ENCODE data around the gene HECW1.

DNA sequence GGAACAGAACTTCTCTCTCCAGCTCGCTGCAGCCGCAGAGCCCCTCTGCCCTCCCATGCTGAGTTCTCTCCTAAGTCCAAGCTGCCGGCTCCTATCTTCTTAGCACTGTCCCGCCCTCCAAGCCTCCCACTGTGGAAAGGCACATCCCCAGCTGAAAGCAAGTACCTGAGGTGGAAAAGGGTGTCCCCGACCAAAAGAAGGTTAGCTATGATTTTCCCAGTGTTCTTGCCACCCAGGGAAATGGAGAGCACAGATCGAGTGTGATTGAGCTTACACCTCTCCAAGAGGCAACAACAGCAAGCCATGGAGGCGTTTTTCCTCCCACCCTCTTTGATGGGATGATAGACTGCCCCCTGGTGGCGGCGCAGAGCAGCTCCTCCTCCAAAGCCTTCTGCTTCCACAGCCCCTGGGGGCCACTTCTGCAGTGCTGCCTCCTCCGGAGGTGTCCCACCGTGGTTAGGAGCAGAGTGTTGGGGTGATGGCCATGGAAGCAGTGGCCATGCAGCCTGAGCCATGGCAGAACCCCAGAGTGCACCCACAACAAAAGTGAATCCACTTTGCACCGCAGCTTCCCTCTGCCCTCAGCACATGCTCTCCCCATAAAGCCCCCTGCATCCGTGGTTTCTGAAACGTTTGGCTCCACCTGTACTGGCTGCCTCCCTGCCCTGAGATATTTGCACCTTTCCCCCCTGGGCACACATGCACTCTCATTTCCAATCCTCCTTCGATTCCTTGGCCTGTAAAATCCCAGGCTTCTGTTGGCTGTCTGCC is 327.4 kb downstream of the HECW1 start:
- TF ChIP-seq FOXK2 (IDR thresholded peaks at IDR 0.05) (no peak), SP1 (IDR thresholded peaks at IDR 0.05) (no peak), BHLHE40 (IDR thresholded peaks at IDR 0.05; ENCODE audit: borderline replicate concordance) (no peak), FOXM1 (IDR thresholded peaks at IDR 0.05; ENCODE audit: borderline replicate concordance) (no peak), HDGF (IDR thresholded peaks at IDR 0.05; ENCODE audit: borderline replicate concordance) (no peak), L3MBTL2 (conservative IDR thresholded peaks at IDR 0.05) (no peak), NFRKB (IDR thresholded peaks at IDR 0.05) (no peak), LEF1 (IDR thresholded peaks at IDR 0.05; ENCODE audit: borderline replicate concordance) (no peak), FOXA1 (IDR thresholded peaks at IDR 0.05) (no peak)
- TF ChIP-seq, protein P1, sequence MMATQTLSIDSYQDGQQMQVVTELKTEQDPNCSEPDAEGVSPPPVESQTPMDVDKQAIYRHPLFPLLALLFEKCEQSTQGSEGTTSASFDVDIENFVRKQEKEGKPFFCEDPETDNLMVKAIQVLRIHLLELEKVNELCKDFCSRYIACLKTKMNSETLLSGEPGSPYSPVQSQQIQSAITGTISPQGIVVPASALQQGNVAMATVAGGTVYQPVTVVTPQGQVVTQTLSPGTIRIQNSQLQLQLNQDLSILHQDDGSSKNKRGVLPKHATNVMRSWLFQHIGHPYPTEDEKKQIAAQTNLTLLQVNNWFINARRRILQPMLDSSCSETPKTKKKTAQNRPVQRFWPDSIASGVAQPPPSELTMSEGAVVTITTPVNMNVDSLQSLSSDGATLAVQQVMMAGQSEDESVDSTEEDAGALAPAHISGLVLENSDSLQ (IDR thresholded peaks at IDR 0.05): no peak

Data from HEK293T (cell line).